ENCODE results near the gene TESMIN.

TESMIN gene

GRCh38 chr11:68678031-68678441, 73.3 kb downstream of the TESMIN start:
- FAIRE-seq (no peak), DNase-seq (ENCODE audit: insufficient read length, low spot score) (no peak)
- TF ChIP-seq, protein P1, sequence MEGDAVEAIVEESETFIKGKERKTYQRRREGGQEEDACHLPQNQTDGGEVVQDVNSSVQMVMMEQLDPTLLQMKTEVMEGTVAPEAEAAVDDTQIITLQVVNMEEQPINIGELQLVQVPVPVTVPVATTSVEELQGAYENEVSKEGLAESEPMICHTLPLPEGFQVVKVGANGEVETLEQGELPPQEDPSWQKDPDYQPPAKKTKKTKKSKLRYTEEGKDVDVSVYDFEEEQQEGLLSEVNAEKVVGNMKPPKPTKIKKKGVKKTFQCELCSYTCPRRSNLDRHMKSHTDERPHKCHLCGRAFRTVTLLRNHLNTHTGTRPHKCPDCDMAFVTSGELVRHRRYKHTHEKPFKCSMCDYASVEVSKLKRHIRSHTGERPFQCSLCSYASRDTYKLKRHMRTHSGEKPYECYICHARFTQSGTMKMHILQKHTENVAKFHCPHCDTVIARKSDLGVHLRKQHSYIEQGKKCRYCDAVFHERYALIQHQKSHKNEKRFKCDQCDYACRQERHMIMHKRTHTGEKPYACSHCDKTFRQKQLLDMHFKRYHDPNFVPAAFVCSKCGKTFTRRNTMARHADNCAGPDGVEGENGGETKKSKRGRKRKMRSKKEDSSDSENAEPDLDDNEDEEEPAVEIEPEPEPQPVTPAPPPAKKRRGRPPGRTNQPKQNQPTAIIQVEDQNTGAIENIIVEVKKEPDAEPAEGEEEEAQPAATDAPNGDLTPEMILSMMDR (IDR thresholded peaks at IDR 0.05; ENCODE audit: insufficient read depth, missing control alignments), result no peak

GRCh38 chr11:68677432-68677831, 73.9 kb downstream of the TESMIN start:
- FAIRE-seq (no peak), DNase-seq (ENCODE audit: insufficient read length, low spot score) (no peak)

DNA sequence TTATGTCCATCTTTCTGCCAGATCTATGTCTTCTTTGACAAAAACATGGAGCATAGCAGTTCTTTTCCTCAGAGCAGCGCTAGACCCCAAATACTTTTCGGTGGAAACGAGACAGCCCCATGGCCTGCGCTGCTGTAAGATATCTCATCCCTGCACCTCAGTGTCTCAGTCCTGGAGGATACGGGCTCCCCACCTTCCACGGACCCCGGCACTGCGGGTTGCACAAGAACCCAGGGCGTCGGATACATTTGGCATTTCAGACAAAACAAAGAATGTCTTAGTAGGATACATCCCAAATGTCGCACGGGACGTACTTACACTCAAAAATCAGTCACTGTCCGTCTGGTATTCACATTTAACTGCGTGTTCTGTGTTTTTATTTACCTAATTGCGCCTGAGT, 76.9 kb downstream of the TESMIN start:
- FAIRE-seq, result no peak
- TF ChIP-seq, protein P1 (IDR thresholded peaks at IDR 0.05; ENCODE audit: insufficient read depth, missing control alignments), result no peak
- no peak for DNase-seq (ENCODE audit: insufficient read length, low spot score)

More at GRCh38 chr11:68677432-68677831, 73.9 kb downstream of the TESMIN start:
- TF ChIP-seq, protein P1 (IDR thresholded peaks at IDR 0.05; ENCODE audit: insufficient read depth, missing control alignments), result no peak

GRCh38 chr11:68673991-68674390, 77.3 kb downstream of the TESMIN start:
- FAIRE-seq, result no peak

GRCh38 chr11:68673306-68673945, 77.9 kb downstream of the TESMIN start:
- TF ChIP-seq, protein P1 (IDR thresholded peaks at IDR 0.05; ENCODE audit: insufficient read depth, missing control alignments), result no peak
- no peak for FAIRE-seq
- no peak for DNase-seq (ENCODE audit: insufficient read length, low spot score)

More at GRCh38 chr11:68673991-68674390, 77.3 kb downstream of the TESMIN start:
- DNase-seq (ENCODE audit: insufficient read length, low spot score), result no peak
- TF ChIP-seq, protein P1 (IDR thresholded peaks at IDR 0.05; ENCODE audit: insufficient read depth, missing control alignments), result no peak

DNA sequence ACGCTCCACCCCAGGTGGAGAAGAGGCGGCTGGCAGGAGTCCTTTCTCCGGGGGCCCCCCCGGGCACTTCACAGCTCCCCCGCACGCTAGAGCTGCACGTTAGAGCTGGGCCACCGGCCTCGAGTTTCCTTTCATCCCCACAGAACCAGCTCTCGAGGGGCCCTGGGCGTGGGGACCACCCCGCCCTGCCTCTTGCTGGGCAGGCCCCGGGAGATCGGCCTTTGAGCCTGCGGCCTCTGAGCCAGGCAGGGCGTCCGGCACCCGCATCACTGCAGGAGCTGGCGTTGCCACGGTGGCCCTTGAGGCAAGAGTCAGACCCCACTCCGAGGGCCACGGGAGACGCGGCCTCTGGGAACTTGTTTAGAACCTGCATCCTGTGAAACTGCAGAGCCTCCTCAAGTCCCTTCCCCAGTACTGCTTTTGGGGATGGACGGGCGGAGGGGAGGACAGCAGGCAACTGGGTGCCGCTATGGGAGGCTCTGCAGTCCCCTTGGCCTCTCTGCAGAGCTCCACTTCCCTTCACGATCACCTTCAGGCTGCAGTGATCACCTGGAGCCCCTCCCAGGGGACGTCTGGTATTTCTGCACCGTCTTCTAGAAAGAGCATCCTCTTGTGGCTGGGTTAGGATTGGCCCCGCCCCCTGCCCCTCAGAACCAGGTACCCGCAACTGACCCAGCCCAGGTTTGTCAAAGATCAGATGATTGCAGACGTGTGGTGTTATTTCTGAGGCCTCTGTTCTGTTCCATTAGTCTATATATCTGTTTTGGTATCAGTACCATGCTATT, 80.9 kb downstream of the TESMIN start:
- FAIRE-seq, result no peak

More for the DNA sequence above, 80.9 kb downstream of the TESMIN start:
- TF ChIP-seq, protein P1 (IDR thresholded peaks at IDR 0.05; ENCODE audit: insufficient read depth, missing control alignments), result no peak
- DNase-seq (ENCODE audit: insufficient read length, low spot score), result no peak

All from D721Med (cell line).